GM23248 (cell line): Measurements from ENCODE around the gene MAPK4. TPM values are rescaled to one million over a fixed set of nuclear protein-coding genes. Genes with fewer than 3 reads are reported as not detected.

Experiments
- DNase-seq: peaks from one replicate; pipeline ENCODE4 v3.0.0-alpha.2; 2015
- H2AFZ ChIP-seq: fragments of 200-600 bp; sonication (generic); 2 replicates; pipeline ENCODE4 v1.6.1; 2016; ENCODE audit warnings: antibody characterized with exemption
- H3F3A ChIP-seq: fragments of 200-600 bp; sonication (generic); 2 replicates; pipeline ENCODE4 v1.6.1; 2016; ENCODE audit warnings: mild to moderate bottlenecking, antibody characterized with exemption, mixed run types; ENCODE audit not compliant: insufficient read depth
- H3K27ac ChIP-seq: fragments of 200-600 bp; sonication (generic); 2 replicates; pipeline ENCODE4 v1.5.1; 2016; ENCODE audit warnings: mild to moderate bottlenecking
- H3K27me3 ChIP-seq: fragments of 200-600 bp; sonication (generic); replicated peaks from 2 replicates; pipeline ENCODE4 v1.6.1; 2016; ENCODE audit warnings: mild to moderate bottlenecking; ENCODE audit not compliant: insufficient read depth
- H3K36me3 ChIP-seq: fragments of 200-600 bp; sonication (generic); 2 replicates; pipeline ENCODE4 v1.6.1; 2016; ENCODE audit warnings: low read depth, mild to moderate bottlenecking
- H3K4me1 ChIP-seq: fragments of 200-600 bp; sonication (generic); 2 replicates; pipeline ENCODE4 v1.6.1; 2016; ENCODE audit warnings: mild to moderate bottlenecking; ENCODE audit not compliant: insufficient read depth
- H3K4me2 ChIP-seq: fragments of 200-600 bp; sonication (generic); one replicate; pipeline ENCODE4 v1.6.1; 2016; ENCODE audit warnings: mild to moderate bottlenecking; ENCODE audit not compliant: unreplicated experiment
- H3K4me3 ChIP-seq: fragments of 200-600 bp; sonication (generic); 2 replicates; pipeline ENCODE4 v1.5.1; 2016; ENCODE audit warnings: mild to moderate bottlenecking
- H3K79me2 ChIP-seq: fragments of 200-600 bp; sonication (generic); 2 replicates; pipeline ENCODE4 v1.6.1; 2016; ENCODE audit warnings: mild to moderate bottlenecking; ENCODE audit not compliant: insufficient read depth
- H3K9ac ChIP-seq: fragments of 200-600 bp; sonication (generic); 2 replicates; pipeline ENCODE4 v1.6.1; 2016; ENCODE audit warnings: mild to moderate bottlenecking
- H3K9me2 ChIP-seq: fragments of 200-600 bp; sonication (generic); 2 replicates; pipeline ENCODE4 v1.6.1; 2016; ENCODE audit warnings: mixed run types, mild to moderate bottlenecking, moderate library complexity; ENCODE audit not compliant: insufficient read depth
- H3K9me3 ChIP-seq: fragments of 200-600 bp; sonication (generic); one replicate; pipeline ENCODE4 v1.6.1; 2017; ENCODE audit warnings: low read depth
- H4K20me1 ChIP-seq: fragments of 200-600 bp; sonication (generic); 2 replicates; pipeline ENCODE4 v1.6.0; 2016; ENCODE audit not compliant: insufficient read depth
- EZH2 ChIP-seq: fragments of 200-600 bp; sonication (generic); IDR thresholded peaks from 2 replicates; pipeline ENCODE4 v1.6.1; 2018; ENCODE audit warnings: antibody characterized with exemption, mild to moderate bottlenecking; ENCODE audit not compliant: insufficient read depth, poor library complexity, severe bottlenecking
- EZH2phosphoT487 ChIP-seq: fragments of 200-600 bp; sonication (generic); IDR thresholded peaks from 2 replicates; pipeline ENCODE4 v1.6.1; 2018; ENCODE audit warnings: antibody characterized with exemption, moderate library complexity, mild to moderate bottlenecking, low read depth; ENCODE audit not compliant: insufficient read depth
- WGBS, 2 experiments: methylation state at CpG; one replicate each; pipeline ENCODE4 v1.1.6; 2015 to 2017; ENCODE audit warnings: low lambda C conversion rate in 2 of 2, low coverage in 1 of 2; ENCODE audit errors: missing lambda C conversion rate in 2 of 2; 5-methylcytosine and 5-hydroxymethylcytosine counted together
- in situ Hi-C: fragments of 300-500 bp; cut with MboI; formaldehyde crosslinking; loops from 2 replicates; pipeline ENCODE4 v1.15.0; 2020
- polyA plus RNA-seq: library from polyadenylated mRNA; unstranded; fragments of >200 nt; fragmentation: Nextera tagmentation; extraction: Ambion mirVana; gene quantifications from 2 replicates; pipeline ENCODE4 v1.2.1, GENCODE V29; 2016
- total RNA-seq: library from RNA; depleted of rRNA; stranded (reverse); fragments of >200 nt; shearing (Covaris generic); gene quantifications from 2 replicates; pipeline ENCODE4 v1.2.3, GENCODE V29; 2014

The MAPK4 gene
- total and polyA plus RNA-seq, 2 experiments from 2014 or later = 0.22 TPM; not detected in 1

- Histone ChIP-seq H3K9me2 (no peaks in the 10 kb centered on the region), H4K20me1 (no peaks in the 10 kb centered on the region), H3K36me3 (no peaks in the 10 kb centered on the region), H3K4me2 (no peak overlapping the region), H3K4me3 (no peak overlapping the region), H3K27ac (no peak overlapping the region), H3K9ac (no peak overlapping the region), H3F3A (no peaks in the 10 kb centered on the region), H3K4me1 (peaks cover 7% of the 10 kb centered on the region), H3K79me2 (no peaks in the 10 kb centered on the region), H2AFZ (no peak overlapping the region), H3K9me3 (no peaks in the 10 kb centered on the region), H3K27me3 (no peaks in the 10 kb centered on the region)
- WGBS, 2 experiments = 61 to 74% methylated on average over 8 of the region's 8 CpGs
- in situ Hi-C loops = no loop called here
- TF ChIP-seq EZH2 (no peak), EZH2phosphoT487 (no peak)
- no peak for DNase-seq
Observed at GRCh38 chr18:50632895-50633515, 73.1 kb downstream of the MAPK4 start.

DNA sequence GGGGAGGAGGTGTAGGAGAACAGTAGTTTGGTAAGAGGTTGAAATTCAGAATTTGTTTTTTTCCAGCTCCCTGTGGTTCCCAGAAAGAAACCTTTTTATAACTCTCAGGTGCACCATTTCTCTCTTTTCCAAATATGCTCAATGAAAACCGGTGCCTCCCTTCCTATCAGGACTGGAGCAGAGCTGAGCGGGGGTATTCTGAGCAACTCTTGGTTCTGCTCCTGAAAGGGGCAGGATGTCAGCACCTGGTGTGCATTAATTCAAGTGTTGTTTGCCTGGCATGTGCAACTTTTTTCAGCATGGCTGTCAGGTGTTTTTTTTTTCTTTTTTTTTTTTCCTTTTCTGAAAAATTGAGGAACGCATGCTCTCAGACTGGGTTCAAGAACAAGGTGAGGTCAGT is 74.1 kb downstream of the MAPK4 start:
- TF ChIP-seq EZH2 (no peak), EZH2phosphoT487 (no peak)

GRCh38 chr18:50636366-50637057 is 76.6 kb downstream of the MAPK4 start:
- no peak overlapping the region for H3K4me2 ChIP-seq
- no peaks in the 10 kb centered on the region for H3K36me3 ChIP-seq
- H3K9ac ChIP-seq = no peak overlapping the region
- H3K79me2 ChIP-seq = no peaks in the 10 kb centered on the region
- DNase-seq = no peak
- in situ Hi-C loops = no loop called here
- peaks cover 7% of the 10 kb centered on the region for H3K4me1 ChIP-seq
- H3K4me3 ChIP-seq = no peak overlapping the region
- 44 to 46% methylated on average over 8 of the region's 8 CpGs for WGBS, 2 experiments
- TF ChIP-seq EZH2 (no peak), EZH2phosphoT487 (no peak)
- no peaks in the 10 kb centered on the region for H3K27me3 ChIP-seq
- H3K27ac ChIP-seq = no peak overlapping the region
- H4K20me1 ChIP-seq = no peaks in the 10 kb centered on the region
- no peak overlapping the region for H2AFZ ChIP-seq
- H3K9me3 ChIP-seq = no peaks in the 10 kb centered on the region
- no peaks in the 10 kb centered on the region for H3F3A ChIP-seq
- no peaks in the 10 kb centered on the region for H3K9me2 ChIP-seq

More for the DNA sequence above, 74.1 kb downstream of the MAPK4 start:
- Histone ChIP-seq H3K9ac (no peak overlapping the region), H3K27me3 (no peaks in the 10 kb centered on the region), H2AFZ (no peak overlapping the region), H3K4me2 (no peak overlapping the region), H3F3A (no peaks in the 10 kb centered on the region), H3K4me1 (peaks cover 7% of the 10 kb centered on the region), H3K79me2 (no peaks in the 10 kb centered on the region), H3K9me3 (no peaks in the 10 kb centered on the region), H3K36me3 (no peaks in the 10 kb centered on the region), H4K20me1 (no peaks in the 10 kb centered on the region), H3K9me2 (no peaks in the 10 kb centered on the region), H3K4me3 (no peak overlapping the region), H3K27ac (no peak overlapping the region)
- in situ Hi-C loops = no loop called here
- WGBS, 2 experiments = 60 to 67% methylated on average over 3 of the region's 3 CpGs
- DNase-seq = no peak

DNA sequence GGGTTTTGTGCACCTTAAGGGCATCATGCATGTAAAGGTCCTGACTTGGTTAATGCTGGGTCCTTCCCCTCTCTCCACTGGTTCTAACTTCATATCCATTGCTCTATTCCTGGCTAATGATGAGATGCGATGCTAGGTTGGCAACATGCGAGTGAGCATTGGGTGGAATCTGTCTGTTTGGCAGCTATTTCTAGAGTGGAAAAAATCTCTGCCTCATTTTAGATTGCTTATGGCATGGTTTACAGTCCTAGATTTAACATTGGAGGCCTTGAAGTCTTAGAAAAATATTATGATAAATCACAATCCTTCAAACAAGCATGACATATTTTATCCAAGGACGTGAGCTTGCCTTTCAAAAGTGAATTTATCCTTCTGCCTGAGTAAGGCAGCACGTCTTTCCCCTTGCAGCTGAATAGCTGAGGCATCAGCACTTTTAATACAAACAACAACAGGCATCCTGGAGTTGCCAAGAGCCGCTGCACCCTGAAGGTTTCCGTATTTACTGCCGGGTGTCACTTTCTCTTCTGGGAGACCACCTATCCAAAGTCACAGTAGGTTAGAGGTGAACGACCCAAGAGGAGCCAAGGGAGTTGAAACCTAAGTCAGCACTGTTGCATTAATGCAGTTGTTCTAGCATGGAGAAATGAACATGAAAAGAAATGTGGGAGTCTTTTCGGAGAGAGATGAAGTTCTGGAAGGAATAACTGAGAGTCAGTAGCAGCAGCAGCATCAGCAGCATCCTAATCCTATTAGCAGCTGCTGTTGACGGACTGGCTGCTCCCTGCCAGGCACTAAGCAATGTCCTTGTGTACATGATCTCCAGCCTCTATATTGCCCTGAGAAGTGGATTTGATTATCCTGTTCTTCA is 78.4 kb downstream of the MAPK4 start:
- in situ Hi-C loops = no loop called here
- 39 to 40% methylated on average over 10 of the region's 10 CpGs for WGBS, 2 experiments

More for the DNA sequence above, 78.4 kb downstream of the MAPK4 start:
- no peaks in the 10 kb centered on the region for H3K4me1 ChIP-seq
- H3K4me3 ChIP-seq = no peak overlapping the region
- DNase-seq = no peak
- TF ChIP-seq EZH2 (no peak), EZH2phosphoT487 (no peak)
- no peak overlapping the region for H3K27ac ChIP-seq
- no peaks in the 10 kb centered on the region for H3K9me2 ChIP-seq
- no peaks in the 10 kb centered on the region for H3K9me3 ChIP-seq
- H3K36me3 ChIP-seq = no peaks in the 10 kb centered on the region
- H3K79me2 ChIP-seq = no peaks in the 10 kb centered on the region
- no peaks in the 10 kb centered on the region for H3K27me3 ChIP-seq
- H3K4me2 ChIP-seq = no peak overlapping the region
- H2AFZ ChIP-seq = no peak overlapping the region
- no peaks in the 10 kb centered on the region for H4K20me1 ChIP-seq
- no peak overlapping the region for H3K9ac ChIP-seq
- no peaks in the 10 kb centered on the region for H3F3A ChIP-seq
